ENCODE measurements around the gene MAPK9.

MAPK9 gene

GRCh38 chr5:180251141-180251540 is 40.7 kb downstream of the MAPK9 start:
- Histone ChIP-seq H3K27ac (ENCODE audit: low read depth, low read length) (no peak overlapping the region), H3K9ac (ENCODE audit: low read length) (no peak overlapping the region), H3K9me3 (ENCODE audit: low read length) (peaks cover 21% of the 10 kb centered on the region), H3K4me3 (ENCODE audit: low read depth in 1 of 2, low read length in 2 of 2) (no peak overlapping the region), H3K36me3 (ENCODE audit: insufficient read depth, low read length) (peaks cover 29% of the 10 kb centered on the region), H3K27me3 (ENCODE audit: control insufficient read depth in 1 of 2, insufficient read depth in 2 of 2, low read length in 2 of 2) (no peaks in the 10 kb centered on the region), H3K4me1 (ENCODE audit: insufficient read depth, low read length) (no peaks in the 10 kb centered on the region)

GRCh38 chr5:180250329-180250728 is 41.6 kb downstream of the MAPK9 start:
- peaks cover 21% of the 10 kb centered on the region for H3K9me3 ChIP-seq (ENCODE audit: low read length)
- H3K9ac ChIP-seq (ENCODE audit: low read length), result no peak overlapping the region
- no peak overlapping the region for H3K4me3 ChIP-seq (ENCODE audit: low read depth in 1 of 2, low read length in 2 of 2)
- H3K36me3 ChIP-seq (ENCODE audit: insufficient read depth, low read length), result peaks cover 29% of the 10 kb centered on the region
- no peaks in the 10 kb centered on the region for H3K4me1 ChIP-seq (ENCODE audit: insufficient read depth, low read length)
- no peaks in the 10 kb centered on the region for H3K27me3 ChIP-seq (ENCODE audit: control insufficient read depth in 1 of 2, insufficient read depth in 2 of 2, low read length in 2 of 2)
- no peak overlapping the region for H3K27ac ChIP-seq (ENCODE audit: low read depth, low read length)

GRCh38 chr5:180241600-180241999 is 50.3 kb downstream of the MAPK9 start:
- peaks cover 35% of the 10 kb centered on the region for H3K36me3 ChIP-seq (ENCODE audit: insufficient read depth, low read length)
- peaks cover 5% of the 10 kb centered on the region for H3K9me3 ChIP-seq (ENCODE audit: low read length)
- no peaks in the 10 kb centered on the region for H3K4me1 ChIP-seq (ENCODE audit: insufficient read depth, low read length)
- no peaks in the 10 kb centered on the region for H3K27me3 ChIP-seq (ENCODE audit: control insufficient read depth in 1 of 2, insufficient read depth in 2 of 2, low read length in 2 of 2)
- no peak overlapping the region for H3K27ac ChIP-seq (ENCODE audit: low read depth, low read length)
- no peak overlapping the region for H3K4me3 ChIP-seq (ENCODE audit: low read depth in 1 of 2, low read length in 2 of 2)
- H3K9ac ChIP-seq (ENCODE audit: low read length), result no peak overlapping the region

- no peak overlapping the region for H3K9ac ChIP-seq (ENCODE audit: low read length)
- no peaks in the 10 kb centered on the region for H3K4me1 ChIP-seq (ENCODE audit: insufficient read depth, low read length)
- no peak overlapping the region for H3K27ac ChIP-seq (ENCODE audit: low read depth, low read length)
- H3K27me3 ChIP-seq (ENCODE audit: control insufficient read depth in 1 of 2, insufficient read depth in 2 of 2, low read length in 2 of 2), result no peaks in the 10 kb centered on the region
- peaks cover 5% of the 10 kb centered on the region for H3K9me3 ChIP-seq (ENCODE audit: low read length)
- peaks cover 51% of the 10 kb centered on the region for H3K36me3 ChIP-seq (ENCODE audit: insufficient read depth, low read length)
- H3K4me3 ChIP-seq (ENCODE audit: low read depth in 1 of 2, low read length in 2 of 2), result no peak overlapping the region
Observed at GRCh38 chr5:180238631-180239030, 53.3 kb downstream of the MAPK9 start.

GRCh38 chr5:180235846-180236245 is 56.0 kb downstream of the MAPK9 start:
- Histone ChIP-seq H3K36me3 (ENCODE audit: insufficient read depth, low read length) (peaks cover 59% of the 10 kb centered on the region), H3K27me3 (ENCODE audit: control insufficient read depth in 1 of 2, insufficient read depth in 2 of 2, low read length in 2 of 2) (no peaks in the 10 kb centered on the region), H3K9me3 (ENCODE audit: low read length) (peaks cover 5% of the 10 kb centered on the region), H3K4me1 (ENCODE audit: insufficient read depth, low read length) (no peaks in the 10 kb centered on the region), H3K4me3 (ENCODE audit: low read depth in 1 of 2, low read length in 2 of 2) (no peak overlapping the region), H3K27ac (ENCODE audit: low read depth, low read length) (no peak overlapping the region), H3K9ac (ENCODE audit: low read length) (no peak overlapping the region)

GRCh38 chr5:180235077-180235476 is 56.8 kb downstream of the MAPK9 start:
- Histone ChIP-seq H3K9me3 (ENCODE audit: low read length) (no peaks in the 10 kb centered on the region), H3K27me3 (ENCODE audit: control insufficient read depth in 1 of 2, insufficient read depth in 2 of 2, low read length in 2 of 2) (no peaks in the 10 kb centered on the region), H3K36me3 (ENCODE audit: insufficient read depth, low read length) (peaks cover 52% of the 10 kb centered on the region), H3K27ac (ENCODE audit: low read depth, low read length) (no peak overlapping the region), H3K4me3 (ENCODE audit: low read depth in 1 of 2, low read length in 2 of 2) (no peak overlapping the region), H3K9ac (ENCODE audit: low read length) (no peak overlapping the region), H3K4me1 (ENCODE audit: insufficient read depth, low read length) (no peaks in the 10 kb centered on the region)

- H3K27me3 ChIP-seq (ENCODE audit: control insufficient read depth in 1 of 2, insufficient read depth in 2 of 2, low read length in 2 of 2), result no peaks in the 10 kb centered on the region
- no peak overlapping the region for H3K9ac ChIP-seq (ENCODE audit: low read length)
- H3K4me1 ChIP-seq (ENCODE audit: insufficient read depth, low read length), result no peaks in the 10 kb centered on the region
- H3K27ac ChIP-seq (ENCODE audit: low read depth, low read length), result no peak overlapping the region
- H3K36me3 ChIP-seq (ENCODE audit: insufficient read depth, low read length), result peaks cover 49% of the 10 kb centered on the region
- H3K9me3 ChIP-seq (ENCODE audit: low read length), result no peaks in the 10 kb centered on the region
- no peak overlapping the region for H3K4me3 ChIP-seq (ENCODE audit: low read depth in 1 of 2, low read length in 2 of 2)
Observed at GRCh38 chr5:180234271-180234670, 57.6 kb downstream of the MAPK9 start.

- Histone ChIP-seq H3K4me3 (ENCODE audit: low read depth in 1 of 2, low read length in 2 of 2) (no peak overlapping the region), H3K27ac (ENCODE audit: low read depth, low read length) (no peak overlapping the region), H3K9ac (ENCODE audit: low read length) (no peak overlapping the region), H3K4me1 (ENCODE audit: insufficient read depth, low read length) (no peaks in the 10 kb centered on the region), H3K36me3 (ENCODE audit: insufficient read depth, low read length) (peaks cover 43% of the 10 kb centered on the region), H3K27me3 (ENCODE audit: control insufficient read depth in 1 of 2, insufficient read depth in 2 of 2, low read length in 2 of 2) (no peaks in the 10 kb centered on the region), H3K9me3 (ENCODE audit: low read length) (no peaks in the 10 kb centered on the region)
Observed at GRCh38 chr5:180233729-180234128, 58.2 kb downstream of the MAPK9 start.

GRCh38 chr5:180230017-180230416 is 61.9 kb downstream of the MAPK9 start:
- H3K27me3 ChIP-seq (ENCODE audit: control insufficient read depth in 1 of 2, insufficient read depth in 2 of 2, low read length in 2 of 2), result no peaks in the 10 kb centered on the region
- H3K36me3 ChIP-seq (ENCODE audit: insufficient read depth, low read length), result peaks cover 21% of the 10 kb centered on the region
- no peak overlapping the region for H3K27ac ChIP-seq (ENCODE audit: low read depth, low read length)
- no peaks in the 10 kb centered on the region for H3K4me1 ChIP-seq (ENCODE audit: insufficient read depth, low read length)
- H3K9ac ChIP-seq (ENCODE audit: low read length), result no peak overlapping the region
- H3K4me3 ChIP-seq (ENCODE audit: low read depth in 1 of 2, low read length in 2 of 2), result no peak overlapping the region
- H3K9me3 ChIP-seq (ENCODE audit: low read length), result peaks cover 4% of the 10 kb centered on the region

- H3K4me1 ChIP-seq (ENCODE audit: insufficient read depth, low read length), result no peaks in the 10 kb centered on the region
- peaks cover 15% of the 10 kb centered on the region for H3K9me3 ChIP-seq (ENCODE audit: low read length)
- no peak overlapping the region for H3K27ac ChIP-seq (ENCODE audit: low read depth, low read length)
Observed at GRCh38 chr5:180222056-180222455, 69.8 kb downstream of the MAPK9 start.

GRCh38 chr5:180217797-180218196 is 74.1 kb downstream of the MAPK9 start:
- Histone ChIP-seq H3K4me1 (ENCODE audit: insufficient read depth, low read length) (peaks cover 8% of the 10 kb centered on the region), H3K36me3 (ENCODE audit: insufficient read depth, low read length) (no peaks in the 10 kb centered on the region), H3K9me3 (ENCODE audit: low read length) (peaks cover 11% of the 10 kb centered on the region)

More at GRCh38 chr5:180222056-180222455, 69.8 kb downstream of the MAPK9 start:
- Histone ChIP-seq H3K27me3 (ENCODE audit: control insufficient read depth in 1 of 2, insufficient read depth in 2 of 2, low read length in 2 of 2) (no peaks in the 10 kb centered on the region), H3K4me3 (ENCODE audit: low read depth in 1 of 2, low read length in 2 of 2) (no peak overlapping the region), H3K36me3 (ENCODE audit: insufficient read depth, low read length) (no peaks in the 10 kb centered on the region), H3K9ac (ENCODE audit: low read length) (no peak overlapping the region)

GRCh38 chr5:180216646-180217171 is 75.2 kb downstream of the MAPK9 start:
- Histone ChIP-seq H3K27me3 (ENCODE audit: control insufficient read depth in 1 of 2, insufficient read depth in 2 of 2, low read length in 2 of 2) (peaks cover 0 to 7% of the 10 kb centered on the region in 2 donors), H3K9ac (ENCODE audit: low read length) (no peak overlapping the region), H3K4me3 (ENCODE audit: low read depth in 1 of 2, low read length in 2 of 2) (no peak overlapping the region), H3K27ac (ENCODE audit: low read depth, low read length) (no peak overlapping the region), H3K9me3 (ENCODE audit: low read length) (peaks cover 11% of the 10 kb centered on the region), H3K36me3 (ENCODE audit: insufficient read depth, low read length) (no peaks in the 10 kb centered on the region), H3K4me1 (ENCODE audit: insufficient read depth, low read length) (peaks cover 15% of the 10 kb centered on the region)

More at GRCh38 chr5:180217797-180218196, 74.1 kb downstream of the MAPK9 start:
- no peak overlapping the region for H3K9ac ChIP-seq (ENCODE audit: low read length)
- no peak overlapping the region for H3K27ac ChIP-seq (ENCODE audit: low read depth, low read length)
- no peaks in the 10 kb centered on the region for H3K27me3 ChIP-seq (ENCODE audit: control insufficient read depth in 1 of 2, insufficient read depth in 2 of 2, low read length in 2 of 2)
- H3K4me3 ChIP-seq (ENCODE audit: low read depth in 1 of 2, low read length in 2 of 2), result no peak overlapping the region
